ENCODE measurements around the gene CCR3. TPM values are rescaled to one million over a fixed set of nuclear protein-coding genes. Genes with fewer than 3 reads are reported as not detected.

The CCR3 gene
- total and polyA plus RNA-seq, 4 experiments from 2014 or later: 0.29 to 0.60 (median 0.55) TPM; not detected in 1

DNA sequence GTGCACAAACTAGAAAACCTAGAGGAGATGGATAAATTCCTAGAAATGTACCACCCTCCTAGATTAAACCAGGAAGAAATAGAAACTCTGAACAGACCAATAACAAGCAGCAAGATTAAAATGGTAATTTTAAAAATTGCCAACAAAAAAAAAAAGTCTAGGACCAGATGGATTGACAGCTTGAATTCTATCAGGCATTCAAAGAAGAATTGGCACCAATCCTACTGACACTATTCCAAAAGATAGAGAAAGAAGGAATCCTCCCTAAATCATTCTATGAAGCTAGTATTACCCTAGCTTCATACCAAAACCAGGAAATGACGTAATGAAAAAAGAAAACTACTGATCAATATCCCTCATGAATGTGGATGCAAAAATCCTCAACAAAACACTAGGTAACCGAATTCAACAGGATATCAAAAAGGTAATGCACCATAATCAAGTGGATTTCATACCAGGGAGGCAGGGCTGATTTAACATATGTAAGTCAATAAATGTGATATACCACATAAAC lies 24.0 kb upstream of the CCR3 start:
- DNase-seq: no peak
- CTCF ChIA-PET (ENCODE audit: partially characterized antibody): interaction anchor here (1.1 kb wide), 1 partner anchor 151 kb away, joined by 3 read pairs; no protein-coding TSS in a partner anchor
- no peak overlapping the region for H3K4me3 Mint-ChIP-seq
- intact Hi-C loops (cut with micrococcal nuclease): no loop called here
- H3K4me1 Mint-ChIP-seq: no peaks in the 10 kb centered on the region
- Histone ChIP-seq H3K4me1 (ENCODE audit: insufficient read depth, low read length) (peaks cover 15% of the 10 kb centered on the region), H3K27ac (ENCODE audit: low read depth, low read length) (no peak overlapping the region), H3K4me3 (ENCODE audit: low read length in 2 of 2) (no peak overlapping the region), H3K27me3 (ENCODE audit: insufficient read depth, low read length) (no peaks in the 10 kb centered on the region), H3K9me3 (ENCODE audit: control insufficient read depth in 1 of 2, low read length in 2 of 2) (no peaks in the 10 kb centered on the region), H3K36me3 (ENCODE audit: insufficient read depth, low read length) (no peaks in the 10 kb centered on the region)
- no peak overlapping the region for H3K27ac Mint-ChIP-seq
- POLR2A ChIA-PET (ENCODE audit: partially characterized antibody): no interaction called here
- H3K36me3 Mint-ChIP-seq: no peaks in the 10 kb centered on the region
- H3K9me3 Mint-ChIP-seq: peaks cover 0 to 4% (median 0%) of the 10 kb centered on the region in 8 donors
- H3K27me3 Mint-ChIP-seq: no peaks in the 10 kb centered on the region

GRCh38 chr3:46221391-46221790 lies 20.9 kb upstream of the CCR3 start:
- DNase-seq: no peak
- H3K4me3 ChIP-seq (ENCODE audit: low read length in 2 of 2): no peak overlapping the region
- H3K36me3 Mint-ChIP-seq: no peaks in the 10 kb centered on the region
- peaks cover 0 to 2% of the 10 kb centered on the region in 2 donors for H3K27me3 Mint-ChIP-seq
- POLR2A ChIA-PET (ENCODE audit: partially characterized antibody): no interaction called here
- no peaks in the 10 kb centered on the region for H3K4me1 ChIP-seq (ENCODE audit: insufficient read depth, low read length)
- H3K27ac Mint-ChIP-seq: no peak overlapping the region
- H3K9me3 ChIP-seq (ENCODE audit: control insufficient read depth in 1 of 2, low read length in 2 of 2): no peaks in the 10 kb centered on the region
- intact Hi-C loops (cut with micrococcal nuclease): no loop called here
- no peaks in the 10 kb centered on the region for H3K36me3 ChIP-seq (ENCODE audit: insufficient read depth, low read length)
- CTCF ChIA-PET (ENCODE audit: partially characterized antibody): no interaction called here
- H3K4me3 Mint-ChIP-seq: no peak overlapping the region
- no peaks in the 10 kb centered on the region for H3K4me1 Mint-ChIP-seq
- peaks cover 0 to 6% (median 2%) of the 10 kb centered on the region in 8 donors for H3K9me3 Mint-ChIP-seq
- no peak overlapping the region for H3K27ac ChIP-seq (ENCODE audit: low read depth, low read length)
- no peaks in the 10 kb centered on the region for H3K27me3 ChIP-seq (ENCODE audit: insufficient read depth, low read length)

- CTCF ChIA-PET (ENCODE audit: partially characterized antibody): no interaction called here
- peak overlapping the region in 1 of 7 donors; percentile 32 for H3K27ac Mint-ChIP-seq
- H3K4me1 Mint-ChIP-seq: no peaks in the 10 kb centered on the region
- H3K27me3 Mint-ChIP-seq: peaks cover 0 to 2% of the 10 kb centered on the region in 2 donors
- H3K4me3 ChIP-seq (ENCODE audit: low read length in 2 of 2): no peak overlapping the region
- DNase-seq: no peak
- no peak overlapping the region for H3K4me3 Mint-ChIP-seq
- H3K36me3 Mint-ChIP-seq: no peaks in the 10 kb centered on the region
- H3K9me3 ChIP-seq (ENCODE audit: control insufficient read depth in 1 of 2, low read length in 2 of 2): no peaks in the 10 kb centered on the region
- no peaks in the 10 kb centered on the region for H3K27me3 ChIP-seq (ENCODE audit: insufficient read depth, low read length)
- no peaks in the 10 kb centered on the region for H3K4me1 ChIP-seq (ENCODE audit: insufficient read depth, low read length)
- POLR2A ChIA-PET (ENCODE audit: partially characterized antibody): no interaction called here
- no peak overlapping the region for H3K27ac ChIP-seq (ENCODE audit: low read depth, low read length)
- H3K9me3 Mint-ChIP-seq: peaks cover 0 to 9% (median 5%) of the 10 kb centered on the region in 8 donors
- intact Hi-C loops (cut with micrococcal nuclease): no loop called here
- H3K36me3 ChIP-seq (ENCODE audit: insufficient read depth, low read length): no peaks in the 10 kb centered on the region
Observed at GRCh38 chr3:46221938-46222337, 20.3 kb upstream of the CCR3 start.

- ChIA-PET CTCF (ENCODE audit: partially characterized antibody) (no interaction called here), POLR2A (ENCODE audit: partially characterized antibody) (no interaction called here)
- no peaks in the 10 kb centered on the region for H3K4me1 Mint-ChIP-seq
- no peak overlapping the region for H3K4me3 Mint-ChIP-seq
- Histone ChIP-seq H3K27me3 (ENCODE audit: insufficient read depth, low read length) (no peaks in the 10 kb centered on the region), H3K27ac (ENCODE audit: low read depth, low read length) (no peak overlapping the region), H3K4me1 (ENCODE audit: insufficient read depth, low read length) (no peaks in the 10 kb centered on the region), H3K9me3 (ENCODE audit: control insufficient read depth in 1 of 2, low read length in 2 of 2) (no peaks in the 10 kb centered on the region), H3K4me3 (ENCODE audit: low read length in 2 of 2) (no peak overlapping the region), H3K36me3 (ENCODE audit: insufficient read depth, low read length) (no peaks in the 10 kb centered on the region)
- no peak overlapping the region for H3K27ac Mint-ChIP-seq
- intact Hi-C loops (cut with micrococcal nuclease): no loop called here
- no peak for DNase-seq
- no peaks in the 10 kb centered on the region for H3K36me3 Mint-ChIP-seq
- H3K9me3 Mint-ChIP-seq: peaks cover 0 to 14% (median 5%) of the 10 kb centered on the region in 8 donors
- H3K27me3 Mint-ChIP-seq: peaks cover 0 to 2% of the 10 kb centered on the region in 2 donors
Observed at GRCh38 chr3:46222435-46223161, 19.7 kb upstream of the CCR3 start.

DNA sequence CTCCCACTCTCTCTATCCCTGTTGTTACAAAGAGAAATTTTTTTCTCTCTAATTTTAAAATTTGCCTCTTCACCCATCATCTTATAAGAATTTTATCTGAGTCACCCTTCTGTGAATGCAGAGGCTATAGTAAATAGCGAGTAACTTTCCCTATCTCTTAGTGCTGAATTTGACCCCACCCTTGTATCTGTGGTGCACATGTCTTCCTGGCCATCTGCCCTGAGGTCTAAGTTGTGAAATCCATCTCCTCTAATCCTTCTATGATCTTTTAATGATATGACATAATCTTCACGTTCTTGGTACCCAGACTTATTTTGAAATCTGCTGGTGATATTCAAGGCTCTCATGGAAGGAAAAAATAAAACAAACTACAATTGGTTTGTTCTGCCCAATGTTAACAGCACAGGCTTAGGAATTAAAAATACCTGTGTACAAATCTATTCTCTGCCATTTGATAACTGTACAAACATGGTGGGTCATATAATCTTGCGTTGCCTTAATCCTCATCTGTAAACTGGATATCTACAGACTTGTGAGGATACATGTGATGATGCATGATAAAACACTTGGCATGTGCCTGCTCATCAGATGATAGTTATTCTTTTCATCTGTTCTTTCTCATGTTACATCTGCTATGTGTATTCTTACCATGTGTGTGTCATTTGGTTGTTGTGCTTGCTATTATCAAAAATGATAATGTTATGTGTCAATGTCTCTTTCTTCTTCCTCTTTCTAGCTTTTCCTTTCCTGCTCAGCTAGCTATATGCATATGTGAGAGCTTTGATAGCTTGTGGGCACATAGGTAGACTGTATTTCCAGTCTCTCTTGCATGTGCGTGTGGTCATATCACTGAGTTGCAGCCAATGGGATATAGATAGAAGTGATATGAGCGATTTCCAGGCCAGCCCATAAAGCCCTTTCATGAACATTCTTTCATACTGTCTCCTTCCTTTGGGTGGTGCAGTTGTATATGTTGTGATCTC lies 13.7 kb upstream of the CCR3 start:
- H3K9me3 Mint-ChIP-seq: peaks cover 0 to 10% (median 4%) of the 10 kb centered on the region in 8 donors
- intact Hi-C loops (cut with micrococcal nuclease): no loop called here
- DNase-seq: peak in 2 of 5 donors; percentile 3 to 11
- Histone ChIP-seq H3K4me1 (ENCODE audit: insufficient read depth, low read length) (no peaks in the 10 kb centered on the region), H3K9me3 (ENCODE audit: control insufficient read depth in 1 of 2, low read length in 2 of 2) (no peaks in the 10 kb centered on the region), H3K36me3 (ENCODE audit: insufficient read depth, low read length) (no peaks in the 10 kb centered on the region), H3K27me3 (ENCODE audit: insufficient read depth, low read length) (no peaks in the 10 kb centered on the region), H3K27ac (ENCODE audit: low read depth, low read length) (no peak overlapping the region), H3K4me3 (ENCODE audit: low read length in 2 of 2) (no peak overlapping the region)
- POLR2A ChIA-PET (ENCODE audit: partially characterized antibody): no interaction called here
- peaks cover 0 to 2% of the 10 kb centered on the region in 2 donors for H3K27me3 Mint-ChIP-seq
- CTCF ChIA-PET (ENCODE audit: partially characterized antibody): no interaction called here
- H3K4me3 Mint-ChIP-seq: no peak overlapping the region
- no peak overlapping the region for H3K27ac Mint-ChIP-seq
- peaks cover 3 to 14% (median 10%) of the 10 kb centered on the region in 4 donors for H3K4me1 Mint-ChIP-seq
- no peaks in the 10 kb centered on the region for H3K36me3 Mint-ChIP-seq

GRCh38 chr3:46231323-46231722 lies 10.9 kb upstream of the CCR3 start:
- Mint-ChIP-seq H3K36me3 (no peaks in the 10 kb centered on the region), H3K27ac (no peak overlapping the region), H3K27me3 (no peaks in the 10 kb centered on the region), H3K9me3 (peaks cover 0 to 9% (median 3%) of the 10 kb centered on the region in 8 donors), H3K4me1 (peaks cover 3 to 14% (median 11%) of the 10 kb centered on the region in 4 donors), H3K4me3 (no peak overlapping the region)
- H3K27ac ChIP-seq (ENCODE audit: low read depth, low read length): no peak overlapping the region
- no peaks in the 10 kb centered on the region for H3K9me3 ChIP-seq (ENCODE audit: control insufficient read depth in 1 of 2, low read length in 2 of 2)
- H3K4me3 ChIP-seq (ENCODE audit: low read length in 2 of 2): no peak overlapping the region
- CTCF ChIA-PET (ENCODE audit: partially characterized antibody): no interaction called here
- POLR2A ChIA-PET (ENCODE audit: partially characterized antibody): no interaction called here
- intact Hi-C loops (cut with micrococcal nuclease): no loop called here
- no peak for DNase-seq
- no peaks in the 10 kb centered on the region for H3K27me3 ChIP-seq (ENCODE audit: insufficient read depth, low read length)
- no peaks in the 10 kb centered on the region for H3K36me3 ChIP-seq (ENCODE audit: insufficient read depth, low read length)
- H3K4me1 ChIP-seq (ENCODE audit: insufficient read depth, low read length): no peaks in the 10 kb centered on the region

DNA sequence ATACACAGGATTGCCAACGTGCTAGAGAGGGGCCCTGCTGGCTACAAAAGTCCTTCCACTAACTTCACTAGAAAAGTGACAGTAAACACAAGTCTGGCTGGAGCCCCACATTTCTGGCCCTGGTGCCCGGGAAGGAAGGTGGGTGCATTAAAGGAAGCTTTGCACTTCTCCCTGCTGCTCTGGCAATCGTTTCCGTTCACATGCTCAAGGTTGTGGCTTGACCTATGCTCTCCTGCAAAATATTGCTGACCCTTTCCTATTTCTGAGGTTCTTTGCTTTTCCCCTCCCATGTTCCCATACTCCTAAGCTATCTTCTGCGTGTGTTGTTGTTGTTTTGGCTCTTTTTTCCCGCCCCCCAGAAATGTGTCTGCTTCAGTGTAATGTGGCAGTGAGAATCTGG lies 9.1 kb upstream of the CCR3 start:
- Mint-ChIP-seq H3K36me3 (no peaks in the 10 kb centered on the region), H3K9me3 (no peaks in the 10 kb centered on the region), H3K27ac (no peak overlapping the region), H3K27me3 (no peaks in the 10 kb centered on the region), H3K4me1 (peaks cover 3 to 12% (median 7%) of the 10 kb centered on the region in 4 donors), H3K4me3 (no peak overlapping the region)
- H3K9me3 ChIP-seq (ENCODE audit: control insufficient read depth in 1 of 2, low read length in 2 of 2): no peaks in the 10 kb centered on the region
- no peak for DNase-seq
- intact Hi-C loops (cut with micrococcal nuclease): no loop called here
- CTCF ChIA-PET (ENCODE audit: partially characterized antibody): no interaction called here
- no peak overlapping the region for H3K4me3 ChIP-seq (ENCODE audit: low read length in 2 of 2)
- no peak overlapping the region for H3K27ac ChIP-seq (ENCODE audit: low read depth, low read length)
- no peaks in the 10 kb centered on the region for H3K4me1 ChIP-seq (ENCODE audit: insufficient read depth, low read length)
- POLR2A ChIA-PET (ENCODE audit: partially characterized antibody): no interaction called here
- H3K27me3 ChIP-seq (ENCODE audit: insufficient read depth, low read length): no peaks in the 10 kb centered on the region
- no peaks in the 10 kb centered on the region for H3K36me3 ChIP-seq (ENCODE audit: insufficient read depth, low read length)

Measured in CD4-positive, alpha-beta memory T cell (primary cell).